Renal cortical epithelial cell (primary cell): Measurements from ENCODE around the gene SYNPR. TPM values are rescaled to one million over a fixed set of nuclear protein-coding genes. Genes with fewer than 3 reads are reported as not detected.
A peak's percentile ranks its signal among the peaks of the same experiment; 100 is the strongest.
"Not testable (repeated sequence)": the region's sequence is repeated elsewhere in the genome, so short reads cannot be mapped to it uniquely, and the experiment has no call there.

Experiments
- DNase-seq: peaks from one replicate; pipeline ENCODE4 v3.0.0-alpha.2; 2011; ENCODE audit warnings: low read depth
- total RNA-seq: library from RNA; depleted of rRNA; stranded (reverse); fragments of >200 nt; gene quantifications from 2 replicates; pipeline ENCODE4 v1.2.3, GENCODE V29; 2014

Gene SYNPR
- total RNA-seq = not detected in 2 replicates

DNA sequence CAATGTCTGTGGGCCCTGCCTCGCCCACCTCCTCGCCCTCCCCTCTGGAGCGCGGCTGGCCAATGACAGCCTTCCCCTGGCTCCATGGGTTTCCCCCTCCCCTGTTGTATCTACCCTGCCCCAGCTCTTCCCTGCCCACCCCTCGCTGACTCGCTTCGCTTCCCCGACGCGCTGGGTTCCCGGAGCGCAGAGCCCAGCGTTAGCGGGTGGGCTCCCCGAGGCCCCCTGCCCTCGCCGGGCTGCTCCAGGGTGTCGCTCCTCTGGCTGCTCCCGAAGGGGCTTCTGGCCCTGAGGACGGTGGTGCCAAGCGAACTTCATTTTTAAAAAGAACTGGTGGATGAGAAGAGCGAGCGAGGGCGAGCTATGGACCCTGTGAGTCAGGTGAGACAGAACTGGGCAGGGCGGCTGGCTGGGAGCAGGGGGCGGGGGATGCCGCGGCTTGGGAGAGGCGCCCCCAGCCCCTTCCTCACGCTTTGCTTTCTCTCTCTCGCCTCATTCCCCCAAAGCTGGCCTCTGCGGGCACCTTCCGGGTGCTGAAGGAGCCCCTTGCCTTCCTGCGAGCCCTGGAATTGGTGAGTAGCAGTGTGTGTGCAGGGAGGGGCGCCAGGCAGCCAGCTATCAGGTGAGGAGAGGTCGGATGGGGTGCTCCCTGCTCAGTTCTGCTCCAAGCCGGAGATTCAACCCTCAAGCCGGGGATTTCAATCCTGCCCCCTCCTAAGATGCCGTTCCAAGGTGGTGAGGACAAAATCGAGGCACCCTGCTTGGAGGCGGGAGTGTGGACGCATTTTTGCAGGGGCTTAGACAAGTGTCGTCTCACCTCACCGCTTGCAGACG lies at the start of gene SYNPR:
Gene SYNPR (plus strand): TSS at position 138 of the 834 bp plus-strand sequence.
- no peak for DNase-seq

DNA sequence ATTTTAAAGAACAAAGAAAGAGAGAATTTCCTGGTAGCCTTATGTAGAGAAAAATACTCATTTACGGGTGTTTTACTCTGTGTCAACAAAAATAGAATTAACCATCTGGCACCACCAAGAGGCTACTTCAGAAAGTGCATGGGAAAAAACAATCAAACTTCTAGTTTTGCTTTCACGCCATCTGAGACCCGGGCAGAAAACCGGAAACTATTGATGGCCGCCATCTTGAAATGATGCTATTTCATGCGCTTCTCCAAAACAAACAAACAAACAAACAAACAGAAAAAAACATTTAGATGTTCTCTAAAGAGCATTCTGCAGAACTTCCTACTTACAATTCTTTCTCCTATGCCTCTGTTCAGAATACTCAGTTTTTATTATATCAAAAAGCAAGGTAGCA lies 49.4 kb upstream of the SYNPR start:
- peak; percentile 31 for DNase-seq

DNA sequence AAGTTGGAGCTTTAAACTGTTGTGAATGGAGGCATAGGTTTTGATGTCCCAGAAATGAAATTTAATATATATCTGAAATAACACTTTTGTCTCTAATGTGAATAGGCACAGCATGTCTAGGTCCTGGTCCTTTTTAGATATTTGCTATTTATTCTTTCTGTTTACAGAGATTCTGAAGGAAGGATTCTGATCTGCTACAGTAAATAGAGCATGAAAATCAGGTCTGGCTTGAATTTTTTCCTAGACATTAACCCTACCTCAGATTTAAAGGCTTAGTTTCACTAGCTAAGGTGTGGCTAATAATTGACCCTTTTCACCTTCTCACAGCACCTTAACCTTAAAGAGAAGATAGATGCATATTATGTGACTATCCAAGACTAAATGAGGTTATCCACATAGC lies 48.0 kb upstream of the SYNPR start:
- no peak for DNase-seq

DNA sequence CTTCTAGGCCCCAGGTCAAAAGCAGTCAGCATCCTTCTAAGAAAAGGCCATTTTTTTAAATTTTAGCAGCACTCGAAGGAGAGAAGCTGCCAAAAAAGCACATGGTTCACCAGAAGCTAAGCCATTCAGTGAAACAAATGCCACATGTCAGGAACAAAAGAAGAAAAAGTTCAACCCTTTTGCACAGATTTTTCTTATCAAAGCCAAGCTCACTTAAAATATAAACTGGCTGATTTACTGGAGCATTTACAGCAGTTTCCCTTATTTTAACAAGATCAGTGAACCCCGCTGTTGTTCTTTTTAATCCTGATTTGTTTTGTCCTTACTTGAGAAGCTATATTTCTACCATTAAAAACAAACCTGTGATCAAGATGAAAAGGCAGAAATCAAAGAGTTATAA lies 46.5 kb upstream of the SYNPR start:
- no peak for DNase-seq

DNA sequence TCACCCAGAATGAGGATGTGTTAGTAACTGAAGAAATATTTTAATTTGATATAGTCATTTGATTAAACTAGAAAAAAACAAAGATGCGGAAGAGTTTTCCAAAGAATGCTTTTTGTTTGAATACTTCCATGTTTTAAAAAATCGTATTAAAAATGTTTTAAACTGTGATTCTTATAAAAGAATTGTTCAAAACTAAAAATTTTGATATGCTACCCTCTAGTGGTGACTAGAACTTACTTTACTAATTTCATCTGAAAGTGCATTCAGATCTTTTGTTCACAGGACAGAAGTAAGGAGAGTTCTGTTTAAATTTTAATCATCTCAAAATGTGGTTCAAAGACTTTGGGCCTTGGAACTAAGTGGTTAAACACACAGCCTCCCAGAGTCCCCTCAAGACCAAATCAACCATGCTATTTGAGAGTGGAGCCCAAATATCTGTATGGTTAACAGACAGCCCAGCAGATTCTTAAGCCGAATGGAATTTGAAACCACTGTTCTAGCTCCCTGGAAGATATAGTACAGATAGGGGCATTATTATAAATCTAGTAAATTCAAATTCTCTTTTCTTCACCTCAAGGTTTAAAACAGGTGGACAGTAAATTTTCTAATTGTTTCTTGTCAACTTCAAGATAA lies 45.2 kb upstream of the SYNPR start:
- peak; percentile 28 for DNase-seq

DNA sequence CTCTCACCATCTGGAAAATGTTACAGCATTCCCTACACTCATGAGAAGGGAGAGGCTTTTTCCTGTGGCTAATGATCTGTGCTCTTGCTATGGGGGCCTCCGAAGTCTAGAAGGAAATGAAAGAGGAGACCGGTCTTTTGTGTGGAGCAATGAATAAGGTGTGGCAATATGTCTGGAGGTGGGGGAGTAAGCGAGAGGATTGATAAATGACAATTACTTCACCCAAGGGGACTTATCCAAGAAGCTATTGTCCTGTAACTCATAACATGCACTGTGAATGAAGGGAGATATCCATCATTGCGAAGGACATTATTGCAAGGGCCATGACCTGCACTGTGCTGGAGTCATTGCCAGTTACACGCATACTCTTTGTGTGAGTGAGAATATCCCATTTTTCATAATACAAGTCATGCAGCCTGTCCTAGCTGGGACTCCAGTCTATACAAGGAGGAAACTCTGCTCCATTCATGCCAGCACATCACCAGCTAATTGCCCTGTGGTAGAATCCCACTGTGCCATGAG lies 37.7 kb upstream of the SYNPR start:
- DNase-seq = no peak

DNA sequence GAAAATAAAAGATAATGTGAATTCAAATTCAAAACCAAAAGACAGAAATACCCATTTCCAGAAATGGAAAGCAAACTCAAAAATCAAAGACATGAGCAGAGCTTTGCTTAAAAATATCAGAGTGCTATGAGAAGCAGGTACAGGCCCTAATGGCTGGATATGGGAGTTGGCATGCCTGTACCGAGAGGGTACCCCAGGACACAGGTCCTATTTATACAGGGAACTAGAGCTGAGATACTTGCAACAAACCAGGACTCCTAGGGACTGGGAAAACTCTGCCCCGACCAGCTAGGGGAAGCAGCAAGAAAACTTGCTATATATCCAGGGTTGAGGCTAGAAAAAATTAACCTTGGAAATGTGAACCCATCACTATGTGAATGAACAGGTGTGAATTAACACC lies 36.0 kb upstream of the SYNPR start:
- DNase-seq = no peak

DNA sequence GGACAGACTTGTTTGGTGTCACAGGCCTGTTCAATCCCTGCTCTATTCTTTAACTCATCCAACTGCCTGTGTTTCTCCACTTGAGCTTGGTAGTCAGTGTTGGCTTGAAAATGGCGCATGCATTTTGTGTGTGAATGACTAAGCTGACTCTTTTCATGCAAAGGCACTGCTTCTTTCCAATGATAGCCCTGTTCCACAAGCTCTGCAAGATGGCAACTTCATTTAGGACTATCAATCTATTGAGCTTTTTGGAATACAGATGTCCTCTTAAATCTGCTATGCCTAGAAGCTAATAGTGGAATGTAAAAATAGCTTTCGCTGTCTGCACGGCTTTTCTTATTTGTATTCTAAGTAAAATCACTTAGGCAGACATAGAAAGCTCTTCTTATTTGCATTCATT lies 33.6 kb upstream of the SYNPR start:
- DNase-seq = no peak

DNA sequence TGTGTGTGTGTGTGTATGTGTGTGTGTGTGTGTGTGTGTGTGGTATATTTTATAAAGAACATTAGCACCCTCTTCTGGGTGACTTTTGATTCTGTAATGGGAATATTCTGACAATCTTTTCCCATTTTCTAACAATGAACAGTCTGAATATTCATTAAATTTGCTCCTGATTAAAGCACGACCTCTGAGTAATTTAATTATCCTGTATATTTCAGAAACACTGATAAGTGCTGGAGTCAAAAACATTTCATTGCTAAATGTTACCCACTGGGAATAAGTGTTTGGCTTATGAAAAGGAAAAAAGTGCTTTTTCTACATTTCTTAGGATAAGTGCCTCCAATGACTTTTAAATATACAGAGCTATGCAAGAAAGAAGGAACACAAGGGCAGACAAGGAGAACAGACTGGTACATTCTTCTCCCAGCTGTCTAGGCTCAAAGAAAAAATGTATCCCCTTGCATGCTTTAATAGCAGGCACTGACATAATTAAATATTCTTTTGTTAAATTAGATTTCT lies 32.3 kb upstream of the SYNPR start:
- DNase-seq = no peak

DNA sequence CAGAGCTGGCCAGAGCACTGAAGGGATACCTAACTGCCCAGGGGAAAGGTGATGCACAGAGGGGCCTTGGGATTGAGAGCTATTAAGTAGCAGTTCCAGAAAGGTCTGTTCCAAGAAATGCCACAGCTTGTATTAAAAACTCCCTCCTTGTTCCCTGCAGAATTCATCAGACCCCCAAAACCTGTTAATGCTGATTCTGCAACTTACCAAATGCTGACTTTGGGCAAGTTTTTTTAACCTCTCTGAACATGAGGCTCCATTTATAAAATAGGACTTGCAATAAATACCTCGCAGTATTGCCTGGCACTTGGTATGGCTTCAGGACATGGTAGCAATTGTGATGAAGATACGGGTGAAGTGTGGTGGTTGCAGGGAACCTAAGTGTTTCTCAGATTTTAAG lies 30.1 kb upstream of the SYNPR start:
- no peak for DNase-seq

DNA sequence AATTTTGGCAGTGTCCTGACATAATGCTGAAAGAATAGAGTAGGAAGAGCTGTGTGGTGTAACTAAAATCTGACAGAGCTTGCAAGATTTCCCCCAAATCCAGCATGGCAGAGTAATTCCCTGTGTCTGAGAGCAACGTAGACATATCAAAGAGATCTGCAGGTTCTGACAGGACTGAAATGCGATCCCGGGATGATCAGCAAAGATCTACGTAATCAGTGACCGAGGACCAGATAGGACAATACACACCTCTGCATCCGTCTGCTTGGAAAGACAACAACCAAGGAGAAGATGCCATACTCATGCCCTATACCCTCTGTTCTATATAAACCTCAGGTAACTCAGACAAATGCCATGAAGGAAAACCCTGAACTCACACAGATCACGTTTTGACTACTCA lies 26.6 kb upstream of the SYNPR start:
- no peak for DNase-seq

DNA sequence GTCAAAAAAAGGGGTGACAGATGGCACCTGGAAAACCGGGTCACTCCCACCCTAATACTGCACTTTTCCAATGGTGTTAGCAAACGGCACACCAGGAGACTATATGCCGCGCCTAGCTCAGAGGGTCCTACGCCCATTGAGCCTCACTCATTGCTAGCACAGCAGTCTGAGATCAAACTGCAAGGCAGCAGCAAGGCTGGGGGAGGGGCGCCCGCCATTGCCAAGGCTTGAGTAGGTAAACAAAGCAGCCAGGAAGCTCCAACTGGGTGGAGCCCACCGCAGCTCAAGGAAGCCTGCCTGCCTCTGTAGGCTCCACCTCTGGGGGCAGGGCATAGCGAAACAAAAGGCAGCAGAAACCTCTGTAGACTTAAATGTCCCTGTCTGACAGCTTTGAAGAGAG lies 22.3 kb upstream of the SYNPR start:
- DNase-seq = not testable (repeated sequence)

DNA sequence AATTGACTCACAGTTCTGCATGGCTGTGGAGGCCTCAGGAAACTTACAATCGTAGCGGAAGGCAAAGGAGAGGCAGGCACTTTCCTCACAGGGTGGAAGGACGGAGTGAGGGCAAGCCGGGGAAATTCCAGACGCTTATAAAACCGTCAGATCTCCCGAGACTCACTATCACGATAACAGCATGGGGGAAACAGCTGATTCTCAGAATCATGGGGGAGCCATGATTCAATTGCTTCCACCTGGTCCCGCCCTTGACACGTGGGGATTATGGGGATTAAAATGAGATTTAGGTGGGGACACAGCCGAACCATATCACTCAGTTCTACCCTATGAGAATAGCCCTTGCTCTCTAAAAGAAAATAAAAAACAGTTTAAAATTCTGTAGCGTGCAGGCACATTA lies 13.4 kb upstream of the SYNPR start:
- DNase-seq = no peak

DNA sequence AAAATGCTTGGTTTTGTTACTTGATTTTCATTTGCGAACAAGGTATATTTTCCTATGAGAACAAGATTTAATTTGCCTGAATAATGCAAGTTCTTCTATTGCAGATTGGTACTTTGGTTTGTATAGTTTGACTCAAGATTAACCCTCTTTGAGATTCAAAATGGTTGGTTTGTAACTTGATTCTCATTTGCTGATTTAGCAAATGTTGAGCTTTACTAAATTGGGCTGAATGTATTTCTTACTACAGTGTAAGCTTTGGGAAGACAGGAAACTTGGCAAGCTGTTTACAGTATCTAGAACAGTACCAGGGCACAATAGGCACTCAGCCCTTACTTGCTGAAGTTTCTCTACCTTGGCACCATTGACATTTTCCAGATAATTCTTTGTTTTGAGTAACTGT lies 3.7 kb upstream of the SYNPR start:
- no peak for DNase-seq

DNA sequence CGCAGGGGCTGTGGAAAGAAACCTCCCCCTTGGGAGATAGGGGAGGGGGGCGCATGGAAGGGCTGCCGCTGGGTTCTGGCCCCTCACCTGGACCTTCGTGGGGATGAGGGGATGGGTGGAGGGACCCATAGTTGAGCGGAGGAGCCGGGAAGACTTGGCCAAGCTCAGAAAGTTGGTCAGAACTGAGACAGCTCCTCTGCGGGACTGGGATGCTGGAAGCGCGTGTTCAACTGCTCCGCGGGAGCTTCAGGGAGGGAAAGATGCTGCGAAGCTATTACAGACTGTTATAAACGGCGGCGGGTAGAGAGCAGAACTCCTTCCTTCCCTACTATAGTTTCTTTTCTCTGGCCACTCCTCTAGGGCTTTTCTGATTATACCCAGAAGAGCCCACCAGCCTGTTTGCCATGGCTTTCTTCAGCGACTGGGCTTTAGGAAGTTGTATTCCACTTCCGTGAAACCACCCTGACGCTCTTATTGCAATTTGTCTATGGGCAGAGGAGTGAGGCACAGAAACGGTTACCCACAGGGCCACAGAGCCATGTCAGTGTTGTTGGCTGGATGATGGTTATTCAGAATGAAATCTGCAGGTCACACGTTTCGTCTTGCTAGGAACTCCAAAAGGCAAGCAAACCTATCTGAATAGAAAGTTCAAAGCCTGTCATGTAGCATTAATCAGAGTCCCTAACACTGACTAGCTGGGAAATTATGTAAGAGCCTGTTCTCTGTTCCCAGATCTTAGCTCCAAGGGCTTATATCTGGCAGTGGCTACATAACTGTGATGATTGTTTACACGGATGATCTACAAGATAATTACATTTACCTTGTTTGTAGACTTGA lies 1.1 kb downstream of the SYNPR start:
- DNase-seq = no peak

DNA sequence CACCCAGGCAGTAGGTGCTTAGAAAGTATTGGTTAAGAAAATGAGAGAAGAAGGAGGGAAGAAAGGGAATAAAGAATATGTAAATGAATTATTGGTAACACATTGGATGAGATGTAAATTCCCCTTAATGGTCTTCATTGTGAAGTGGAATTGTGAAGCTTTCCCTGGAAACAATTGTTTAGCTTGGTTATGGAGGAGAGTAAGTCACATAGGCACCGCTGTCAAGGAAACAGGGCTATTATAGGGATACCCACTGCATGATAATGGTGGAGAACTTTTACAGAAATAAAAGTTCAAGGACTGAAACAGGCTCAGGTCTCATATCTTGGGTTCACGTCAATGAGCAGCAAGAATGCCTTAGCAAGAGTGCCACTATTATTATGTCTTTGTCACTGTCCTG lies 9.5 kb downstream of the SYNPR start:
- DNase-seq = no peak

DNA sequence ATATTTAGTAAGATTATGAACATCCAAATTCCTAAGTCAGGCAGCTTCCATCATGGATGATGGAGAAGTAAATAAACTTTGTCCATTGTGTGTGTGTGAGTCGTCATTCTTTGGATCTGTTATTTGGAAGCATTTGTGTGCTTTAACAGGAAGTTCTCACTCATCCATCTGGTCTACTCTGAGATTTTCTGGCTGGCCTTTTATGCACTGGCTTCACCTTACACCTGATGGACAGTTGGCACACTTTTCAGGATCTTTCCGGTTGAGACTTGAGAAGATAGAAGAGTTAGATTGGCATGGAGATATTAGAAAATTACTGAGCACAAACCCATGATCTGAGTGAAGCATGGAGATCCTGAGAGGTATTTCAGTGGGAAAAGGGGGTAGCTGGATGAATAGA lies 12.6 kb downstream of the SYNPR start:
- DNase-seq = no peak

DNA sequence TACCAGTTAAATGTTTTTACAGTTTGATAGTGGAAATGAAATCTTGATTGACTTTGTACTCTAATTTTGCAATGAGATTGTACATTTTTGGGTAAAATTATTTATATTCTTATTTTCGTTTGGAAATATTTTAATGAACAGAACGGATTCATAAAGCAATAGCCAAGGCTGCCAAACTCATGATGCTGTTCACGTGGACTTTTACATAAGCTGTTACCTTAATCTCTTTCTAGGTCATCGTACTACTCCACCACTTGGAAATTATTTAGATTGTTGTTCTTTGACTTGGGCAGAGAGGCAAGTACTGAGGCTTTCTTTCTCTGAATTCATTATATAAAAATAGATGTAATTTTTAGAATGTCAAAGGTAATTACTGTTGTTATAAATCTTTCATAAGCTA lies 16.2 kb downstream of the SYNPR start:
- DNase-seq = no peak

DNA sequence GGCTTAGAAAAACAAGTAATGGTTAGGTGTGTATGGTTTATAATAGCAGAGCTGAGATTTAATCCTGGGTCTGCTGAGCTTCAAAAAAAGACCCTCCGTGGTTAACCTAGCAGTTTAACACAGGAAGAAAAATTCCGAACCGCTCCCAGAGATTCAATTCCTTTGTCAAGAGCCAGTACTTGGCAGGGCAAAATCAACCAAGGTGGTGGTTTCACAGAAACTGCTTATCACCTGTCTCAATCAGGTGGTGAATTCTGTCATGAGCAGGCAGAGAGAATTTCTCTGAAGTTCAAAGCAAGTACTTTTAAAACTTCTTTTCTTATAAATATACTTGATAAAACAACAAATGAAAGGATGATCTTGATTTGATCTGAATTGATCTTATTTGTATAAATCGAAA lies 17.2 kb downstream of the SYNPR start:
- no peak for DNase-seq

DNA sequence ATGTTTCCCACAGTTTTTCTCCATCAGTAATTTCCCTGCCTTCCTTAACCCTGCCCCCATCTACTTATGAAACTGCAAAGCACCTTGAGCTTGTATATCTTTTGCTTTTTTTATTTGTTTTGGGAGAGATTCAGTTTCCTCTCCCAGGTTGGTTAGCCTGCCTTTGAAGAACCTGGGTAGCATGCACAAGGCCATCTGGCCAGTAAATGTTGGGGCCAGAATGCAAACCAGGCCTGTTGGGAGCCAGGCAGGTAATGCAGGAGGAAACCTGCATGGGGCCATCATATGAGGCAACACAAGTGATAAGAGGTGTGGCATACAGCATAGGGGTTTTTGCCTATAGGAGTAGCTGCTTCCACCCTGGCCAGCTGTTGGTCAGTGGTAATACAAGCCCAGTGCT lies 17.7 kb downstream of the SYNPR start:
- DNase-seq = no peak

DNA sequence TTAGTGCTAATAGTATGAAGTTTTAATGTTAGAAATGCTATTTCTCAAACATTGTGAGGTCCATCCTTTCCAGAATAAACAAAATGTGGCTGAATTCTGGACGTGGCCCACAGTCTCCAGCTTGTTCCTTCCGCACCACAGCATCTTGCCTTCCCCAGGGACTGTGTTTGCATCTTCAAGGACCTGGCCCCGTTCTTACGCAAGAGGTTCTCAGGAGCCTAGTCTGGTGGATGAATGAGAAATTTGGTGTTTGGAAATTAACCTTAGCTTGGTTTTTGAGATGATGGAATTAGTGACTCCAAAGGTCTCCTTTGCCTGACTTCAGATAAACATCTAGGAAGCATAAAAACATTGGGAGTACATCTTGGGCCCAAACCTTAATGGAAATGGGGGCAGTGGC lies 18.1 kb downstream of the SYNPR start:
- DNase-seq = no peak

DNA sequence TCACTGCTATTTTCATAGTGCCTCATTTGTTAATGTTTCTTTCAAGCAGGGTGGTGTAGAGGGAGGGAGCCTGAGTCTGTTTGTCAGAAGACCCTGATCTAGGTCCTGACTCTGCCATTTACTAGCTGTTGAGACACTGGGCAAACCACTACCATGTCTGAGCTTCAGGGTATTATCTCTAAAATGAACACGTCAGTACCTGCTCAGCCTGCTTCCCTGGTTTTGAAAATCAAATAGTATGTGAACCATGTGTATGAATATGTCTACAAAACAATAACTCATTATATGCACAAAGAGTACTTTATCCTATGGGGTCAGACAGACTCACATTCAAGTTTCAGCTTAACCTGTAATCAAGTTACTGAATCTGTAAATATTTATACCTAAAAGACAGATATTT lies 25.1 kb downstream of the SYNPR start:
- DNase-seq = no peak
